ENCODE results near the gene NUBP1.
"Not testable (repeated sequence)": the region's sequence is repeated elsewhere in the genome, so short reads cannot be mapped to it uniquely, and the experiment has no call there.

The NUBP1 gene

GRCh38 chr16:10752843-10753523 is 9.3 kb downstream of the NUBP1 start:
- DNase-seq = no peak

- DNase-seq = no peak
Observed at GRCh38 chr16:10753670-10754069, 10.0 kb downstream of the NUBP1 start.

- no peak for DNase-seq
Observed at GRCh38 chr16:10754941-10755340, 11.3 kb downstream of the NUBP1 start.

- DNase-seq = no peak
Observed at GRCh38 chr16:10756574-10756973, 12.9 kb downstream of the NUBP1 start.

- no peak for DNase-seq
Observed at GRCh38 chr16:10760858-10761257, 17.2 kb downstream of the NUBP1 start.

- no peak for DNase-seq
Observed at GRCh38 chr16:10761373-10761772, 17.7 kb downstream of the NUBP1 start.

- DNase-seq = no peak
Observed at GRCh38 chr16:10762336-10763016, 18.8 kb downstream of the NUBP1 start.

GRCh38 chr16:10763456-10763855 is 19.8 kb downstream of the NUBP1 start:
- no peak for DNase-seq

- no peak for DNase-seq
Observed at GRCh38 chr16:10765772-10766171, 22.1 kb downstream of the NUBP1 start.

- DNase-seq = no peak
Observed at GRCh38 chr16:10767127-10767526, 23.5 kb downstream of the NUBP1 start.

- DNase-seq = no peak
Observed at GRCh38 chr16:10769381-10769780, 25.7 kb downstream of the NUBP1 start.

- no peak for DNase-seq
Observed at GRCh38 chr16:10770907-10771306, 27.3 kb downstream of the NUBP1 start.

- DNase-seq = no peak
Observed at GRCh38 chr16:10776280-10776679, 32.6 kb downstream of the NUBP1 start.

GRCh38 chr16:10776923-10777322 is 33.3 kb downstream of the NUBP1 start:
- DNase-seq = not testable (repeated sequence)

- no peak for DNase-seq
Observed at GRCh38 chr16:10777356-10777755, 33.7 kb downstream of the NUBP1 start.

- not testable (repeated sequence) for DNase-seq
Observed at GRCh38 chr16:10779908-10780307, 36.3 kb downstream of the NUBP1 start.

GRCh38 chr16:10780628-10781027 is 37.0 kb downstream of the NUBP1 start:
- no peak for DNase-seq

- DNase-seq = no peak
Observed at GRCh38 chr16:10782628-10783027, 39.0 kb downstream of the NUBP1 start.

- DNase-seq = no peak
Observed at GRCh38 chr16:10787304-10787703, 43.7 kb downstream of the NUBP1 start.

GRCh38 chr16:10788630-10789029 is 45.0 kb downstream of the NUBP1 start:
- not testable (repeated sequence) for DNase-seq

GRCh38 chr16:10791048-10791447 is 47.4 kb downstream of the NUBP1 start:
- no peak for DNase-seq

- DNase-seq = no peak
Observed at GRCh38 chr16:10799736-10800135, 56.1 kb downstream of the NUBP1 start.

GRCh38 chr16:10805334-10805733 is 61.7 kb downstream of the NUBP1 start:
- DNase-seq = no peak

- DNase-seq = no peak
Observed at GRCh38 chr16:10806698-10807097, 63.1 kb downstream of the NUBP1 start.

- DNase-seq = no peak
Observed at GRCh38 chr16:10808218-10808617, 64.6 kb downstream of the NUBP1 start.

Measured in DMS 273 treated with DMSO at 0.1 percent for 48 hours (cell line).